GM23248 (cell line): ENCODE data around the gene MDM1.

Experiments
- EZH2 ChIP-seq: fragments of 200-600 bp; sonication (generic); IDR thresholded peaks from 2 replicates; pipeline ENCODE4 v1.6.1; 2018; ENCODE audit warnings: antibody characterized with exemption, mild to moderate bottlenecking; ENCODE audit not compliant: insufficient read depth, poor library complexity, severe bottlenecking
- EZH2phosphoT487 ChIP-seq: fragments of 200-600 bp; sonication (generic); IDR thresholded peaks from 2 replicates; pipeline ENCODE4 v1.6.1; 2018; ENCODE audit warnings: antibody characterized with exemption, moderate library complexity, mild to moderate bottlenecking, low read depth; ENCODE audit not compliant: insufficient read depth

DNA sequence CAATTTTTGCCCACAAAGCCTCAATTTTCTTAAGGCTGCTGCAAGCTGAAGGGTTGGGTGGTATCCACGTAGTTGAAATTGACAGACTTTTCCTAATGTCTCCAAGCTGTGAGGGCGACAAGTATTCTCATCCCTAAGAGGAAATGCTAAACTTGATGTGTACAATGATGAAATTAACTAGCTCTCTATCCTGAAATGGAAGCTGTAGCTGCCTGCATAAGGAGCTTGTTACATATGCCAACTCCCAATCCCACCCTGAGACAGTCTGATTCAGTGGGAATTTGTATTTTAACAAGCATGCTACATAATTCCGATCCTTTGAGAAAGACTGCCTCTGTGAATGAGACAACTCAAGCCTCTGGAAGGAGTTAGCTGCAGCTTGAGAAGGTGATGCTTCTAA is 45.7 kb upstream of the MDM1 start:
- TF ChIP-seq EZH2 (no peak), EZH2phosphoT487 (no peak)
